Stimulated activated CD4-positive, alpha-beta T cell treated with anti-CD3 and anti-CD28 coated beads, Interleukin-2, amount 100 ng/mL, for 4 hours (primary cell): ENCODE results near the gene ZSWIM6.

Source experiments
- DNase-seq: peaks from one replicate; pipeline ENCODE4 v3.0.0-alpha.2; 2020; ENCODE audit warnings: low read depth

ZSWIM6 gene

DNA sequence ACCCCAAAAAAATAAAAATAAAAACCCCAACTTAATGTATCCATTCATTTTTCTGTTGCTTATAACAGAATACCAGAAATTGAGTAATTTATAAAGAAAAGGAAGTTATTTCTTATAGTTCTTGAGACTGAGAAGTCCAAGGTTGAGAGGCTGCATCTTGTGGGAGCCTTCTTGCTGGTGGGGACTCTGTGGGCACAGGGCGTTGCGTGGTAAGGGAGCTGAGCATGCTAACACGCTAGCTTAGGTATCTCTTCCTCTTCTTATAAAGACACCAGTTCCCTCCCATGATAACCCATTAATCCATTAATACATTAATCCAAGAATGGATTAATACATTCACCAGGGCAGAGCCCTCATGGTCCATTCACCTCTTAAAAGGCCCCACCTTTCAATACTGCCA, 150.9 kb downstream of the ZSWIM6 start:
- no peak for DNase-seq

GRCh38 chr5:61486476-61486875, 154.4 kb downstream of the ZSWIM6 start:
- no peak for DNase-seq

GRCh38 chr5:61489574-61489973, 157.5 kb downstream of the ZSWIM6 start:
- DNase-seq, result no peak

GRCh38 chr5:61491861-61492260, 159.8 kb downstream of the ZSWIM6 start:
- DNase-seq, result no peak

DNA sequence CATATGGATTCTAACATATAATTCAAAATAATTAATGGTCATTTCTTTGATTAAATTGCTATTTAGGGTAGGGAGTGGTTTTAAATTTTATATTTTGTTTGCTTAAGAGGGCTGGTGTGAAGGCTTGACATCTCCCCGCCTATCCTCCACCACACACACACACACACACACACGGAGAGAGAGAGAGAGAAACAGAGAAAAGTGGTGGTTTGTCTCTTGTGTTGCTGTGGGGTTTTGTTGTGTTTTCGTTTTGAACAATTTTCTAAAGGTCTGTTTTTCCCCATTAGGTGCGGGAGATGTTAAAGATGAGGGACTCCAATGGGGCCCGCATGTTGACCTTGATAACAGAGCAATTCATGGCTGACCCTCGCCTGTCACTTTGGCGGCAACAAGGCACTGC, 161.9 kb downstream of the ZSWIM6 start:
- no peak for DNase-seq

DNA sequence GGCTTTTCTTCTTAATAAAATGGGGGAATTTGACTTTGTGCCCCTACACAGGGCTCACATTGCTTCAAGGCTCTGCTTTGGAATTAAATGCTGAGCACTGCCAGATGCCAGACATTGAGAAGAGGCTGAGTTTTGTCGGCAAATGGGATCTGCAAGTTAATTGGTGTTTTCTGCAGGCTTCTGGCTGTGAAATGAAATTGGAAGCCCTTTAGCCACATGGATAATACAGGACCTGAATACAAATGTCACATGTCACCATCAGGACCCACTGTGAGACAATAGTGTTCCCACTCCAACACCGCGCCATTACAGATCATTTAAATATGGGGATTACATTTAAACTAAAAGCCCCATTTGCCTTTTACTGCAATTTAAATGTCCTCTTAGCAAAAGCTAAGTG, 164.4 kb downstream of the ZSWIM6 start:
- no peak for DNase-seq

GRCh38 chr5:61496860-61497259, 164.8 kb downstream of the ZSWIM6 start:
- DNase-seq, result no peak

- no peak for DNase-seq
Measured at GRCh38 chr5:61498121-61498520, 166.1 kb downstream of the ZSWIM6 start.

DNA sequence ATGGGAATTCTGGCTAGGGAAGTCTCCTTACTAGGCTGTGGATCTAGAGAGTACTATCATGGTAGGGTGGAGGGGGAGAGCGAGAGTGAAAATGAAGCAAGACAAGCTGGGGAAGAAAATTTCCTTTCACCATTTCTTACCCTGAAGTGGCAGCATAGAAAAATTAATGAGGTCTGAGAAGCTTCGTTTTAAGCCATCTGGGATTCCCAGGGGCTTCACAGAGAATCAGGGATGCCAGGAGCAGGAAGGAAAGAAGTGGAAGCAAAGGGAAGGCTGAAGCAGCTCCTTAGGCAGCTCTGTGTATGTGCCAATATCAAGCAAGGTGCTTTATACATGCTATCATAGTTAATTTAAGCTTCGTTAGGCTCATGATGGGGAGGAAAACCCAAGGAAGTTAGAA, 169.9 kb downstream of the ZSWIM6 start:
- DNase-seq, result no peak

GRCh38 chr5:61504143-61504770, 172.2 kb downstream of the ZSWIM6 start:
- DNase-seq, result no peak

DNA sequence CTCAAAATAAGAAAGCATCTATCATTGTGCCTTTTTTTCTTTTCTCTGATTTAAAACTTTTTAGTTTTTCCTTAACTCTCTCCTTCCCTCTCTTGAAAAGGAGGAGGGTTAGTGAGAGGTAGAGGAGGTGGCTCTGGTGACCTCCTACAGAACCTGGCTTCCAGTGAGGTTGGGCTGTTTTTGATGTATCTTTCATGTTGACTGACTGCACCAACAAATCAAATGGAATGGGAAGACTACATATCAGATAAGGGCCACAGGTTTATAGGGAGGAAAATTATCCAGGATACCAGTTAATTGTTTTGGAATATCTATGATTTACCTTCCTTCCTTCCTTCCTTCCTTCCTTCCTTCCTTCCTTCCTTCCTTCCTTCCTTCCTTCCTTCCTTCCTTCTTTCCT, 173.2 kb downstream of the ZSWIM6 start:
- no peak for DNase-seq

- no peak for DNase-seq
Measured at GRCh38 chr5:61507232-61507631, 175.2 kb downstream of the ZSWIM6 start.

- DNase-seq, result no peak
Measured at GRCh38 chr5:61516946-61517345, 184.9 kb downstream of the ZSWIM6 start.

GRCh38 chr5:61519728-61520277, 187.7 kb downstream of the ZSWIM6 start:
- no peak for DNase-seq

- DNase-seq, result no peak
Measured at GRCh38 chr5:61523073-61523472, 191.0 kb downstream of the ZSWIM6 start.

GRCh38 chr5:61523997-61524396, 191.9 kb downstream of the ZSWIM6 start:
- DNase-seq, result no peak

DNA sequence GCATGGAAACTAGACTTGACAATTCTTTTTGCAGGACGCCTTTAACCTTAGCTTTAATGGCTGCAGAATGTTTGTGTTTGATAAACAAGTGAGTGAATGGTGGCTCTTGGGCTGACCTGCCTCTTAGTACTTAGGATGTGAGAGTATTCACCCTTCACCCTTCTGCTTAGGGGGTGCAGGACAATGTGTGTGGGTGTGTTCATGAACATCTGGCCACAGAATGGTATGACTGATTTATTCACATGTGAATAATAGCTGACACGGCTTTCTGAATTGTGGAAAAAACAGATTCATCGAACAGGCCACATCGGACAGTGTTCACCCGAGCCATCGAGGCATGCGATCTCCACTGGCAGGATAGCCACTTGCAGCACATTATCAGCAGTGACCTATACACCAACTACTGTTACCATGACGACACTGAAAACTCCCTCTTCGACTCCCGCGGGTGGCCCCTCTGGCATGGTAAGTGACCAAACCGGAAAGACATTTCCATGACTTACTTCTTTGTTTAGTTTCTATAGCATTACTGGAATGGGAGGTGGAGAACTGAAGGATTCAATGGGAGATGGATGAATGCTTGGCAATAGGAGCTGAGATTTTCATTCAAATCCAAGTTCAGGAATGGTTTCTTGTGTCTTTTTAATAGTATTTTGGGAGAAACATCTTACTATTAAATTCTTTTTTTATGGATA, 193.6 kb downstream of the ZSWIM6 start:
- no peak for DNase-seq

DNA sequence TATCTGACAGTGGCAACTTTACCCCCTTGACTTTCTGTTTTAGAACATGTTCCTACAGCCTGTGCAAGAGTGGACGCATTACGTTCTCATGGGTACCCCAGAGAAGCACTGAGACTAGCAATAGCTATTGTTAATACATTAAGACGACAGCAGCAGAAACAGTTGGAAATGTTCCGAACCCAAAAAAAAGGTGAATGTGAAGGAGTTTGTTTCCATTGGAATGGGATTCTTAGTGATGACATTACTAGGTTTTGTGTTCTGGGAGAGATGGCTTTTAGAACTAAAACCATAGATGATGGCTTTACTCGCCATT, 194.1 kb downstream of the ZSWIM6 start:
- no peak for DNase-seq

GRCh38 chr5:61532983-61533382, 200.9 kb downstream of the ZSWIM6 start:
- DNase-seq, result no peak

DNA sequence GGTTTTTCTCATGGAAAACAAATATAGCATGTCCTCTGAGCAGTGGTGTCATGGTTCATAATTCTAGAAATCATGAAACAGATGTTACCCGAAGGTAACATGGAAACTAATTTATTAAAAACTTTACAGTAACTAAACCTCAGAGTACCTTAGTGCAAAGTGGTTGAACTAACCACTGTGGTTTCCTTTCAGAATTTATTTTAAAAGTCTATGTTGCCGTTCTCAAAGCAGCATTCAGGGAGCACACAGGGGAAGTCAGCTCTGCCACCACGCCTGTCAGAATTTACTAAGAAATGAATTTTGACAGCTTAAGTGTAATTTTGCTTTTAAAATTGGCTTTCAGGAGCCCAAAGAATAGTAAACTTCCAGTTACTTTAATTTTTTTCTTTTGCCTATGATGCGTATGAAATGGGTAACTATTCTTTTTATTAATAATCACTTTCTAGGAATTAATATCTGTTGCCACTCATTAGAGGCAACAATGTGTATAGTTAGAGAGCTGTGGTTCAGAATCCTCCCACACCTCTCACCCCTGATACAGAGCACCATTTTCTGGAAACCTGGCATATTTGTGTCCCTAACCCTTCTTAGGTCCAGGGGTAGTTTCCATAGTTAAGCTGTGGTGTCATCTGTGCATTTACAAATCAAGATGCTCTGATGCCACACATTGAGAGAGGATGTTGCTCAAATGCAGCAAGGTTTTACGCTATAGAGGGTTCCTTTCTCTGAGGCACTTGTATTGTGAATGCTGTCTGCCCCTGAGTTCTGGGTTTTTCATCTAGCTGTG, 202.6 kb downstream of the ZSWIM6 start:
- DNase-seq, result no peak

GRCh38 chr5:61535828-61536227, 203.8 kb downstream of the ZSWIM6 start:
- no peak for DNase-seq

DNA sequence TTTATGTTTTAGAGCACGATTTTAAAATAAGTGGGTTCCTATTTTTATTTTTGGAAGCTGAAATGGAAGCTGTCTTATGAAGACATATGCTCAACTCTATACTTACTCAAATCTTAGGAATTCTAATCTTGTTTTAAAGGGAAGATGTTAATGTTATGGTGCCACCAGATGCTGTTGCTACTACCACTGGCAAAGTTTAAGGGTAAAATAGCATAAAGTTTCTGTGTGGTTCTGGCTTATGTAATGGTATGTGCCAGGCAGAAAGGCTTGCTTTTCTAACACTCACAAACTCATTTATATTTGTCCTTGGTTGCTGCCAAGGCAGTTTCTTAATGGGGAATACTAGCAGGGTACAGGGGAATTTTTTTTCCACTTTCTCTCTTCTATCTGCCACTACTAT, 204.9 kb downstream of the ZSWIM6 start:
- DNase-seq, result no peak
